GM19395 (cell line): ENCODE measurements around the gene PIGU.
"Not testable (repeated sequence)": the region's sequence is repeated elsewhere in the genome, so short reads cannot be mapped to it uniquely, and the experiment has no call there.

Experiments used
- ATAC-seq: cut with Tn5 transposase; IDR thresholded peaks from one replicate; pipeline ENCODE4 v1.9.1; 2021; ENCODE audit warnings: mild to moderate bottlenecking, moderate library complexity; ENCODE audit not compliant: unreplicated experiment

The PIGU gene

DNA sequence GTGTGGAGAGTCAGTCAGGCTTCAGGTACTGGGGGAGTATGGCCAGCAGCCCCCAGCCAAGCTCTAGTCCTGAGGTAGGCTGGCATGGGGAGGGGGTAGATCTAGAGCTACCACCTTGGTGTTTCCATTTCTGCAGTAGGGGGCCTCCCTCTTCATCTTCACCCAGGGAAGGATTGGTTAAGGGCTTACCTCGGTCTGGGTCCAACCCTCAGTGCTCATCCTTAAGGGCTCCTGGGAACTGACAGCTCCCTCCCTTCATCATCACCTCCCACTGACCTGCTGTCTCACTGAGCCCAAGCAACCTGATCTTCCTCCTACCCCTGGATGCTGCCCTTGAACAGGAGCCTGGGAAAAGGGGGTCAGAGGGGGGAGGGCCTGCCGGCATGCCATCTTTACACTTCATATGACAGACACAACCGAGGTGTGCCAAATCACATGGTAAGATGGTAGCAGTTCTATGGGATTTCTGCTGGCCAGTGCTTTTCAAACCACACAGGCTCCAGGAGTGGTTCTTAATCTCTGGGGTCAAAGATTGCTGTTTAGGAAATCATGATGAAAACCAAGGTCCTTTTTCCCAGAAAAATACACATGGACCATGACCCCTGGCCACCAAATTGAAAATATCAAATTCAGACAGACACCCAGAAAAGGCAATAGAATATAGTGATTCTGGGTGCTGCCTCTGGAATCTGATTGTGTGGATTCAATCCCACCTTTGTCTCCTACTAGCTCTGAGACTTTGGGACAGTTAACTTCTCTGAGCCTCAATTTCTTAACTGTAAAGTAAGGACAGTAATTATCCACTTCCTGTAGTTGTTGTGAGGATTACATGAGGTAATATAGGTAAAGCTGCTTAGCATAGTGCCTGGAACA is 30.3 kb upstream of the PIGU start:
- no peak for ATAC-seq

DNA sequence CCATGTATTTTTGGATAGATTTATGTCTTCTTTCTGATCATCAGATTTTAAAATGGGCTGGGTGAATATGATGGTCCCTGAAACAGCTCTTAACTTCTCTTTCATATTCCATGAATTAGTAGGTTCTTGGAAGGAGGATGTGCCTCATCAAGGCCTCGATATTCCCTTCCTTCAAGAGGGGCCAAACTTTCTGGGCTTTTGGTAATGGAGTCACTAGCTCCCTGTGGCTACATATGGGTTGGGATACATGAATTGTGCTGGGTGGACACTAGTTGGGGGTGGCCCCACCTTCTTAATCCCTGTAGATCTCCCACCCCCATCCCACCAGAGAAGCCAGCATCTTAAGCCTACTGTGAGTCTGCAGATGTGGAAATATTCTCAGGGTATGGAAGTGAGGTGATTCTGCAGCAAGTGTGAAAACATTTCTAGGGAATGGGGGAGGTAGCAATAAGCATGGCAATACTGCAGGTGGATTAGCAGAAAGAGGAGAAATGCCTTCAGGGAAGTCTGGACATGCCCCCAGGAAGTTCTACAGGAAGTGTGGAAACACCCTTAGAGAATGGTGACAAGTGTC is 29.5 kb upstream of the PIGU start:
- no peak for ATAC-seq

DNA sequence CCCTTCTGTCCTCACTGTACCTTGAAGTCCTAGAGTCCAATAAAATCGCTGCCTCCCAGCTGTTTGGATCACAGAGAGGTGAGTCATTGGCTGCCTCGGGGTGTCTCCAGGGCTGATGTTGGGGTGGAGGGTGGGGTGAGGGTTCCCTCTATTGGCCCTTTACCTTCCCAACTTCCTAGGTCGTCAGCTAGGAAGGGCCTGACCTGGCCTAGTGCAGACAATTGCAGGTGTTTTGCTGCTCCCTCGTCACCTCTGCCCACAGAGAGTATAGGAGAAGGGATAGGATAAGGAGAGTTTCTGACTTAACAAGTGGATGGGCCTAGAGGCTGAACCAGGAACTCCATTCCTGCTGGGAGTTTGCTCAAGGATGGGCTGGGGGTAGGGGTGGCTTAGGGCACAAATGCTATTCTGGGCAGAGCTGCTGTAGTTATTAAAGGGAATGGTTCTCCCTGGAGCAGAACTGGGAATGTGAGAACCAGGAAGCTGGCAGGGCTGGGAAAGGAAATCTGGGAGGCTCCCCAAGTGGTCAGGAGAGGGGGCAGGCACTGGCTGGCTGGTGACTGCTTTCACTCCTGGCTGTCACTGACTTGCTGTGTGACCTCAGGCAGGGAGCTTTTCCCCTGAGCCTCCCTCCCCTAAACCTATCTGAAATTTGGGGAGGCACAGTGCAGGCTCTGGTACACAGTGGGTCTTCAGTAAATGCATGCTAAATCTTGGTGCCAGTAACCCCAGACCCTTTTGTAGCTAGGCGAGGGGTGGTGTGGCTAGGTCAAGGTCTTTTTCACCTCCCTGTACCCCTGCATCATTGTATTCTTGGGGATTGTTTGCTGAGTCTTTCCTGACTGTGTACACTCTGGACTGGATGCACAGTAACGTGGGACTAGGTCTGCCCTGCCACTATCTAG is 28.8 kb upstream of the PIGU start:
- ATAC-seq, result no peak

DNA sequence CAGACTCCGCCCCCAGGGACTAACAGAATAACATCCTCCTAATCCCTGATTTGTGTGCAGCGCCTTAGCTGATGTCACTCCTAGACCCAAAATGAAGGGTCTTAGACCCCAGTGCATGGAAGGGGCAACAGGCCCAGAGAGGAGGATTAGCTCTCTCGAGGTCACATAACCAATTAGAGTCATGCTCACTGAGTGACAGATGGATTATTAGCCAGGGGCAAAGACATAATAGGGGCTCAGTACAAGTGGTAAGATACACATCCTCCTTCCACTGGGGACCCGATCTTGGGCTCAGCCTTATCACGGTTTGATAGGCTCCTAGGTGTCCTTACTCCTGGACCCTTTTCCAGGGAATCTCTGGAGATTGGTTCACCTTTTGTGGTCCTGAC is 28.1 kb upstream of the PIGU start:
- no peak for ATAC-seq

DNA sequence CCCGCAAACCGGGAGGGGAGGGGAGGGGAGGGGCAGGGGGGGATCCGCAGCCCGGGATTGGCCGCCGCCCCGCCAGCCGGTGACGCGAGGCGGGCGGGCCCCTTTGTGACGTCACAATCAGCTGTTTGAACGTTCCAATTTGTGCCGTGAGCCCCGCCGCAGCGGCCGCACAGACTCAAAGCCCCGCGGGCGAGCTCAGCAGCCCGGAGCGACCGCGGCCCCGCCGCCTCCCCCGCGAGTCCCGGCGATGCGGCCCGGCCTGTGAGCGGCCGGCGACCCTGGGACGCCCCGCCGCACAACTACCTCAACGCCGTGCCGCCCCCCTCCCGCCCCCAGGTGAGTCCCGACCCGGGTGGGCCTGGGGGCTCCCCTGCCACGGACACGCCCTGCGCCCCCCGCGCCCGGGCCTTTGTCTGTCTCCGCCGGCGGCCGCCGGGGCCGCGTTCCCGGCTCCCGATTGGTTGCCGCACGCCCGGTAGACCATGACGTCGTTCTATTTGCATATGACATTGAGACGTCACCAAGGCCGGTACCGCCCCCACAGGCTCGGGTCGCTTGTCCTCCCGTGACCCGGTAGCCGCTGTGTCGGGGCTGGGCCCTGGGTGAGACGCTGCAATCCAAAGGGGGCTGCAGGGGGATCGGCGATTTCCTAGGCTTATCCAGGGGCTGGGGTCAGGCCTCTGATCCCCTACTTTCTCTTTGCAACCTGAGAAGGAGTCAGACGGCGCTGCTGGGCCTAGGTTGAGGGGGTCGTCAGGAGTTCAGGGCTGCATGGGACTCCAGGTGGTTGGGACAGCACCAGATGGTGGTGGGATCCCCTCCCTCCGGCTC is 27.5 kb upstream of the PIGU start, which contains the start of gene TP53INP2:
Gene TP53INP2 (plus strand): TSS at position 168 of the 831 bp plus-strand sequence. CDS start 4,396 bp downstream, outside the sequence.
- ATAC-seq, result peak; percentile 41

DNA sequence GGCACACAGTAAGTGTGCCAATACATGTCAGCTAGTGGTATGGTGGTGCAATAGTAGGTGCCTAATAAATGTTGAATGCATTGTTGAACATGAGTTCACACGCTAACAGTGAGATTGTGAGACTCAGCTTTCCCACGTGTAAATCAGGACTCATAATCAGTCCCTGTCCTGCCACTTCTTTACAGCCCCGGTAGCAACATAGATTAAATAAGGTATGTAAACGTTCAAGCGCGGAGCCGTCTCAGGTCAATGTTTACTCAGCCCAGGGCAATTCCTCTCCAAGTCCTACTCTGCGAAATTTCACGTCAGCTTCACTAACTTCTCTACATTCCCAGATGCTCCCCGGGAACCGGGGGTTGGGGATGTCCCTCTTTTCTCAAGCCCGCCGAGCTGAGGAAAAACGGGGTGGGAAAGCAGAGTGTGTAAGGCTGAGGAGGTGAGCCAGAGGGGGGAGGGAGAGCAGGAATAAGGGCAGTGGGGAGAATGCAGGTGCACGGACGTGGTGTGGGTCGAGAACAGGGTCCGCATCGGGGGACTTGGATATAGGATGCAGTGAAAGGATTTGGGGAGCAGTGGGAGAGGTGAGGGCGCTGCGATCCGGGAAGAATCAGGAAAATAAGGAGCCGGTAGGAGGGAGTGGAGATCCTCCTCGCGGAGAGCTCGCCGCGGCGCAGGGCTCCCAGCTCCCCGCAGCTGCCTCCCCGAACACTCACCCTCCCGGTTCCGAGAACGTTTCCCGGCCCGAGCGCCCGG is 26.7 kb upstream of the PIGU start:
- ATAC-seq, result no peak

DNA sequence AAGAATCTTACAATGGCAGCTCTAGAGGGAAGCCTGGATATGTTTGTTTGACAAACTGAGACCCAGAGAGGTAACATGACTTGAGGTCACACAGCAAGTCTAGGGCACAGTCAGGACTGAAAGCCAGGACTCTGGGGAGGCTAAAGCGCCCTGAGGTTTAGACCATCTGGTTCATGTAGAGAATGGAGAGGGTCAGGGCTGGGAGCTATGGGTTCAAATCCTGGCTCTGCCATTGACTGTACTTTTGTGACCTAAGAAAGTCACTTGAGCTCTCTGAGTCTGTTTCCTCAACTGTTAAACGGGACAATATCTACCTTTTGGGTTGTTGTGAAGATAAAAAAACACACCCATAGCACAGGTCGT is 26.1 kb upstream of the PIGU start:
- ATAC-seq, result no peak

DNA sequence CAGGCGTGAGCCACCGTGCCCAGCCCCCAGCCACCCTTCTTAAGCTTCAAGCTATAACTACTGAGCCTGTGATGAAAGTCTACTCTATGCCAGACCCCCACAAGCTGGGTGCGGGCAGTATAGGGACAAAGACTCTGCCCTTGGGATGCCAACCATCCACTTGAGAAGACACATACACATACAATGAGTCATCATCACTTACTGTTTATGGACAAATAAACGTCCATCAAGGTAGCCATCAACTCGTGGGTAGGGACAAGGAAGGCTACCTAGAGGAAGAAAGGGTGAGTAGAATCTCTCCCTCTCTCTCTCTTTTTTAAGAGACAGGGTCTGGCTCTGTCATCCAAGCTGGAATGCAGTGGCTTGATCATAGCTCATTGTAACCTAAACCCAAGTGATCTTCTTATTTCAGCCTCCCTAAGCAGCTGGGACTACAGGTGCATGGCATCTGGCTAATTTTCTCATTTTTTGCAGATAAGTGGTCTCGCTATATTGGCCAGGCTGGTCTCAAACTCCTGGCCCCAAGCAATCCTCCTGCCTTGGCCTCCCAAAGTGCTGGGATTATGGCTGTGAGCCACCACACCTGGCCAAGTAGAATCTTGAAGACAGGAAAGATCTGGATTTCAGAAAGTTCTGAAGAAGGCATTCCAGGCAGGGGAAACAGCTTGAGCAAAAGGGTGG is 24.7 kb upstream of the PIGU start:
- ATAC-seq, result no peak

DNA sequence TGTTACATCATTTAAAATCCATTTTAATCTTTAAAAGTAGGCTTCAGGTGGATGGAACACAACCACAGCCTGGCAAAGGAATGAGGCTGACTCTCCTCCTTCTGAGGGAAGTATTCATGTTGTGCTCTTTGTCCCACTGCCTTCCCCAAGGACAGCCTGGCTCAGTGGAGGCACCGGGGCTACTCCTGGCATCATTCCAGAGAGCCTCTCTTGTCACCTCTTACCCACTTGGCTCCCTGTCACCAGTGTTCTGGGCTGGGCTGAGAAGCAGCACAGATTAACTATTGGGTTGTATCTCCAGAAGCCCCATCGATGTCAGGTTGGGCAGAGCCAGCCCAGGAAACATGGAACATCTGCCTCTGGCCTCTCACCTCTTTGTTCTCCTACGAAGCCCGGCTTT is 16.5 kb upstream of the PIGU start:
- no peak for ATAC-seq

DNA sequence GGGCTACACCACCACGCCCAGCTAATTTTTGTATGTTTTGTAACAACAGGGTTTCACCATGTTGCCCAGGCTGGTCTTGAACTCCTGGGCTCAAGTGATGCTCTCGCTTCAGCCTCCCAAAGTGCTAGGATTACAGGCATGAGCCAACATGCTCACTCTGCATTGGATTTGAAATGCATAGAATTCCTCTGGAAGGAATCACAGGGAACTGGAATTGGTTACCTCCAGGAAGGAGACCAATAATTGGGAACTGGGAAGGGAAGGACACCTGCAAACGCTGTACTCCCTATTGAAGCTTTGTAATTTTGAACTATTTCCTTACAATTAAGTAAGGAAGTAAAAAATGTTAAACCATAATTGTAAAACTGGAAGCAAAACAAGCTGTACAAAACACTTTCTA is 14.9 kb upstream of the PIGU start:
- no peak for ATAC-seq

DNA sequence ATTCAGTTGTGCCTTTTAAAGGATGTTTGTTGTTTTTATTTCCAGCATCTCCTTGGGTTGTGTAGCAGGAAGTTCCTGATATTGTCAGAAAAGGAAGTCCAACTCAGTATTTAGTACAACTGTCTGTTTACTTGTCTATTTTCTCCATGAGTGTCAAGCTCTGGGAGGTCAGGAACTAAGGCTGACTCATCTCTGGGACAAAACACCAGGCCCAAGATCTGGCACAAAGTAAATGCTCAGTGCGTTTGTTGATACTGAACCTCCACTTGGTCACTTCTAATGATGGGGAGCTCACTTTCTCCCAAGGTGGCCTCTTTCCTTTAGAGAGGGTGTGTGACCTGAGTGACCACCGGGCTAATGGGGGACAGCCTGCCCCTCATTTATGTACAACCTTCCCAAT is 12.6 kb upstream of the PIGU start:
- ATAC-seq, result no peak

DNA sequence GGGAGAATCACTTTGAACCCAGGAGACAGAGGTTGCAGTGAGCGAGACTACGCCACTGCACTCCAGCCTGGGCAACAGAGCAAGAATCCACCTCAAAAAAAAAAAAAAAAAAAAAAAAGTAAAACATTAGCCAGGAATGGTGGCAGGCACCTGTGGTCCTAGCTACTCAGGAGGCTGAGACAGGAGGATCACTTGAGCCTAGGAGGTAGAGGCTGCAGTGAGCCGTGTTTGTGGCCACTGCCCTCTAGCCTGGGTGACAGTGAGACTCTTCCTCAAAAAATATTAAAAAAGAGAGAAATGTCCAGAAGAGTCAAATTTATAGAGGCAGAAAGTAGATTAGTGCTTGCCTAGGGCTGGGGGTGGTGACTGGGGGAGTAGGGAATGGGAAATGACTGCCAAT is 6.8 kb upstream of the PIGU start:
- ATAC-seq, result no peak

DNA sequence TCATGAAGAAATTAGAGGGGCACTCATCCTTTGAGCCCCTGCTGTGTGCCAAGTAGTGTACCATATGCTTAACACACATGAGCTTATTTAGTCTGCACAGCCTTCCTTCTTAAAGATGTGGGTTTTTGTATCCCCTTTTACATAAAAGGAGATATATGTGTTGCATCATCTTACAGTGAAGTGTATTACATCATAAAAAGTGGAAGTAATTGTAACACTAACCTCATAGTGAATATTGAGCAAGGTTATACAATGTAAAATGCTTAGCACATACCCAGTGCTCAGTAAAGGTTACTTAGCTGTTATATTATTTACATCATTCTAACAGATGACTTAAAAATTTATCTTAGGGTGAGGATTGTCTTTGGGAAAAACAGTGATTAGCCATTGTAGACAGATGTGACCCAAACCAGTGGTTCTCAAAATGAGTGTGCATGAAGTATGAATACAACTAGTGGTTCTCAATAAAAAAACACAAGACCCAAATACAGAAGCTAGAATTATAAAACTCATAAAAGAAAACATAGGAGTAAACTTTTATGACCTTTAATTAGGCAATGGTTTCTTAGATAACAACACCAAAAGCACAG is 3.8 kb upstream of the PIGU start:
- ATAC-seq, result no peak

DNA sequence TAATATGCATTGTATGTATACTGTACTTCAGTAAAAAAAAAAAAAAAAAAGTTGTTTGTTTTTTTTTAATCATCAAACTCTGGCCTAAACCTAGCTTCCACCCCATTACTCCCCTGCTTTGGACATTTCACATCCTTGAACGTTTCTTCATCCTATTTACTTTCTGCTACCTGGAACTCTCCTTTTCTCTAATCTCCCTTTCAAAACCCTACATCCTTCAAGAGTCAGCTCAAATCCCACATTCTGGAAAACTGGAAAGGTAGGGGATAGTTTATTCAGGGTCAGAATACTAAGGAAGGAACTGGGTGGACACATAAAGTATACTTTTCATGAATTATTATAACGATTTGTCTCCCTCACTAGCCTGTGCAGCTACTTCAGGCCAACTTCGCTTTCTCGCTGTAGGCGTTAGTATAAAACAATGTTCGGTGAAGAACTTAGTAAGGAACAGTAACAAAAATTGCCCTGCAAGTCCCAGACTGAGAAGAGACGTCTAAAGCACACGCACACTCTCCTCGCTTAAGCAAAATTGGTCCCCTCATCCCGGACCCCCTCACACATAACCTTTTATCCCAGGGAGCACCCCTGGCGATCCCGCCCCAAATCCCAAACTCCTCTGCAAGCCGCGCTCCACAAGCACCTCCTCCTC is 775 bp downstream of the PIGU start:
- ATAC-seq, result no peak

DNA sequence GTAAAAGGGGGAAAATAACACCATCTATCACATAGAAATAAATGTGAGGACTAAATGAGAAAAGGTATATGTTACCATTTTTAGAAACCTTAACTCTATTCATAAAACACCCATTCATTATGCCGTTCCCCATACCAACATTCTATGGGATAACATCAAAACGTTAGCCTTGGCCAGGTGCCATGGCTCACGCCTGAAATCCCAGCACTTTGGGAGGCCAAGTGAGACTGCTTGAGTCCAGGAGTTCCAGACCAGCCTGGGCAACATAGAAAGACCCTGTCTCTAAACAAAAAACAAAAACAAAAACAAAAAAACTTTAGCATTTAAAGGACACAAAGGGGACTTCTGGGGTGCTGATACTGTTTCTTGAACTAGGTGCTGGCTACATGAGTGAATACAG is 1.3 kb downstream of the PIGU start:
- no peak for ATAC-seq

- ATAC-seq, result no peak
Observed at GRCh38 chr20:34673412-34673811, 3.5 kb downstream of the PIGU start.

- ATAC-seq, result no peak
Observed at GRCh38 chr20:34669094-34669493, 7.8 kb downstream of the PIGU start.

- not testable (repeated sequence) for ATAC-seq
Observed at GRCh38 chr20:34664751-34665150, 12.1 kb downstream of the PIGU start.
